NCI-H146 treated with DMSO at 0.1 percent for 48 hours (cell line): Measurements from ENCODE around the gene THEM5.
"Not testable (repeated sequence)": the region's sequence is repeated elsewhere in the genome, so short reads cannot be mapped to it uniquely, and the experiment has no call there.

Source experiments
- DNase-seq: peaks from one replicate; lab custom pipeline; 2025; ENCODE audit not compliant: unreplicated experiment; lab: John Stamatoyannopoulos, UW

Gene THEM5

GRCh38 chr1:151853411-151853943 is at the start of gene THEM5:
TSS of gene THEM5 (minus strand) at chr1:151853712. CDS start at chr1:151853565, 147 bp downstream.
- DNase-seq = no peak

GRCh38 chr1:151902858-151903257 is 49.3 kb upstream of the THEM5 start:
- DNase-seq = no peak

- not testable (repeated sequence) for DNase-seq
These were observed 47.3 kb upstream of the THEM5 start for GRCh38 chr1:151900804-151901203.

- DNase-seq = no peak
These were observed 45.0 kb upstream of the THEM5 start for GRCh38 chr1:151898519-151898991.

- DNase-seq = no peak
These were observed 44.5 kb upstream of the THEM5 start for GRCh38 chr1:151897991-151898431.

GRCh38 chr1:151893176-151893924 is 39.8 kb upstream of the THEM5 start:
- no peak for DNase-seq

- DNase-seq = no peak
These were observed 38.7 kb upstream of the THEM5 start for GRCh38 chr1:151892190-151892589.

GRCh38 chr1:151891512-151891911 is 38.0 kb upstream of the THEM5 start:
- DNase-seq = no peak

- no peak for DNase-seq
These were observed 35.6 kb upstream of the THEM5 start for GRCh38 chr1:151888972-151889570.

- no peak for DNase-seq
These were observed 33.5 kb upstream of the THEM5 start for GRCh38 chr1:151887028-151887427.

- no peak for DNase-seq
These were observed 32.0 kb upstream of the THEM5 start for GRCh38 chr1:151885479-151885878.

- not testable (repeated sequence) for DNase-seq
These were observed 31.4 kb upstream of the THEM5 start for GRCh38 chr1:151884879-151885278.

- not testable (repeated sequence) for DNase-seq
These were observed 30.9 kb upstream of the THEM5 start for GRCh38 chr1:151884445-151884844.

- DNase-seq = not testable (repeated sequence)
These were observed 30.4 kb upstream of the THEM5 start for GRCh38 chr1:151883898-151884297.

GRCh38 chr1:151882918-151883317 is 29.4 kb upstream of the THEM5 start:
- not testable (repeated sequence) for DNase-seq

- no peak for DNase-seq
These were observed 29.0 kb upstream of the THEM5 start for GRCh38 chr1:151882466-151882865.

GRCh38 chr1:151881479-151881878 is 28.0 kb upstream of the THEM5 start:
- no peak for DNase-seq

GRCh38 chr1:151875419-151876097 is 22.0 kb upstream of the THEM5 start:
- DNase-seq = no peak

- not testable (repeated sequence) for DNase-seq
These were observed 19.3 kb upstream of the THEM5 start for GRCh38 chr1:151872776-151873175.

GRCh38 chr1:151871284-151872030 is 17.9 kb upstream of the THEM5 start:
- no peak for DNase-seq

- DNase-seq = no peak
These were observed 15.0 kb upstream of the THEM5 start for GRCh38 chr1:151868486-151868885.
